ENCODE data around the gene PCSK1. TPM values are rescaled to one million over a fixed set of nuclear protein-coding genes. Genes with fewer than 3 reads are reported as not detected.

PCSK1 gene
- total RNA-seq, 1 donor from 2014 or later = not detected

DNA sequence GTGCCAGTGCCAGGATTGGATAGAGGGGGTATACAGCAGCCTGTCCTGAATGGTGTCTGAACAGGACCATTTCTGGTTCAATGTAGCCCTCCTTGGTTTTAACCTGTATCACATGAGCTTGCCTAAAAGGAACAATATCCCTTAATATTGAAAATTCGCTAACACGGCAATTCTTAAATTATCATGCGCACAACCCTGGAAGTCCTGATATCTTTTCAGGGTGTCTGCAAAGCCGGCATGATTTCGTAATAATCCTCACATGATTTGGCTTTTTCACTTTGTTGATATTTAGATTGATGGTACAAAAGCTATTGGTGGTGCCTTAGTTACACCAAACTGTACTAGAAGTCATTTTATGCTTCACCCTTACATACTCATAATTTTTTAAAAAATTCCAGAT lies 53.2 kb downstream of the PCSK1 start:
- Mint-ChIP-seq H3K9me3 (ENCODE audit: unreplicated experiment) (no peaks in the 10 kb centered on the region), H3K36me3 (ENCODE audit: unreplicated experiment) (no peaks in the 10 kb centered on the region), H3K4me3 (ENCODE audit: unreplicated experiment) (no peak overlapping the region), H3K27me3 (ENCODE audit: unreplicated experiment) (peaks cover 9% of the 10 kb centered on the region), H3K27ac (ENCODE audit: unreplicated experiment) (no peak overlapping the region), H3K4me1 (ENCODE audit: unreplicated experiment) (peaks cover 10% of the 10 kb centered on the region)
- DNase-seq (ENCODE audit: extremely low spot score, unreplicated experiment) = no peak
- TF ChIP-seq, protein P1, sequence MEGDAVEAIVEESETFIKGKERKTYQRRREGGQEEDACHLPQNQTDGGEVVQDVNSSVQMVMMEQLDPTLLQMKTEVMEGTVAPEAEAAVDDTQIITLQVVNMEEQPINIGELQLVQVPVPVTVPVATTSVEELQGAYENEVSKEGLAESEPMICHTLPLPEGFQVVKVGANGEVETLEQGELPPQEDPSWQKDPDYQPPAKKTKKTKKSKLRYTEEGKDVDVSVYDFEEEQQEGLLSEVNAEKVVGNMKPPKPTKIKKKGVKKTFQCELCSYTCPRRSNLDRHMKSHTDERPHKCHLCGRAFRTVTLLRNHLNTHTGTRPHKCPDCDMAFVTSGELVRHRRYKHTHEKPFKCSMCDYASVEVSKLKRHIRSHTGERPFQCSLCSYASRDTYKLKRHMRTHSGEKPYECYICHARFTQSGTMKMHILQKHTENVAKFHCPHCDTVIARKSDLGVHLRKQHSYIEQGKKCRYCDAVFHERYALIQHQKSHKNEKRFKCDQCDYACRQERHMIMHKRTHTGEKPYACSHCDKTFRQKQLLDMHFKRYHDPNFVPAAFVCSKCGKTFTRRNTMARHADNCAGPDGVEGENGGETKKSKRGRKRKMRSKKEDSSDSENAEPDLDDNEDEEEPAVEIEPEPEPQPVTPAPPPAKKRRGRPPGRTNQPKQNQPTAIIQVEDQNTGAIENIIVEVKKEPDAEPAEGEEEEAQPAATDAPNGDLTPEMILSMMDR (IDR thresholded peaks at IDR 0.05) = no peak

DNA sequence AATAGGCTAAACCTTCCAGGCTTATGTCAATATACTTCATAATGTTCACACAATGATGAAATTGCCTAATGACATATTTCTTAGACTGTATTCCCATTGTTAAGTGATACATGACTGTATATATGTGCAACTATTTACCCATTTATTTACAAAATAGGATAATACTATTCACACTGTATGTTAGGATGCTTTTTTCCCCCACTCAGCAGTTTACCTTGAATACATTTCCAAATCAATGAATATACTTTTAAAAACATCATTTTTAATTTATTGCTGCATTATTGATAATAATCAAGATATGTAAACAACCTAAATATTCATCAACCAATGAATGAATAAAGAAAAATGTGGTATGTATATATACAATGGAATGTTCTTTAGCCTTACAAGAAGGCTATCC lies 55.5 kb downstream of the PCSK1 start:
- H3K9me3 Mint-ChIP-seq (ENCODE audit: unreplicated experiment) = no peaks in the 10 kb centered on the region

DNA sequence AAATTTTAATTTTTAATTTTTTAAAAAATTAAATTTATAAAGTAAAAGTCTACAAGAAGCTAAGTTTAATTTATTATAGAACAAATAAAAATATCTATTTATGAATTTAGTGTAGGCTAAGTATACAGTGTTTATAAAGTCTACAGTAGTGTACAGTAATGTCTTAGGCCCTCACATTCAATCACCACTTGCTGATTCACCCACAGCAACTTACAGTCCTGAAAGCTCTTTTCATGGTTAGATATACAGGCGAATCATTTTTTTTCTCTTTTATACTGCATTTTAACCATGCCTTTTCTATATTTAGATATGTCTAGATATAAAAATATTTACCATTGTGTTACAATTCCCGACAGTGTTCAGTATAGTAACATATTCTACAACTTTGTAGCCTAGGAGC lies 55.9 kb downstream of the PCSK1 start:
- Mint-ChIP-seq H3K36me3 (ENCODE audit: unreplicated experiment) (no peaks in the 10 kb centered on the region), H3K4me1 (ENCODE audit: unreplicated experiment) (no peaks in the 10 kb centered on the region), H3K9me3 (ENCODE audit: unreplicated experiment) (no peaks in the 10 kb centered on the region), H3K27me3 (ENCODE audit: unreplicated experiment) (peaks cover 35% of the 10 kb centered on the region), H3K27ac (ENCODE audit: unreplicated experiment) (no peak overlapping the region), H3K4me3 (ENCODE audit: unreplicated experiment) (no peak overlapping the region)
- TF ChIP-seq, protein P1 (IDR thresholded peaks at IDR 0.05) = no peak
- DNase-seq (ENCODE audit: extremely low spot score, unreplicated experiment) = no peak

More for the DNA sequence above, 55.5 kb downstream of the PCSK1 start:
- TF ChIP-seq, protein P1 (IDR thresholded peaks at IDR 0.05) = no peak
- H3K4me3 Mint-ChIP-seq (ENCODE audit: unreplicated experiment) = no peak overlapping the region
- H3K36me3 Mint-ChIP-seq (ENCODE audit: unreplicated experiment) = no peaks in the 10 kb centered on the region
- H3K4me1 Mint-ChIP-seq (ENCODE audit: unreplicated experiment) = no peaks in the 10 kb centered on the region
- H3K27me3 Mint-ChIP-seq (ENCODE audit: unreplicated experiment) = peaks cover 31% of the 10 kb centered on the region
- no peak overlapping the region for H3K27ac Mint-ChIP-seq (ENCODE audit: unreplicated experiment)
- DNase-seq (ENCODE audit: extremely low spot score, unreplicated experiment) = no peak

DNA sequence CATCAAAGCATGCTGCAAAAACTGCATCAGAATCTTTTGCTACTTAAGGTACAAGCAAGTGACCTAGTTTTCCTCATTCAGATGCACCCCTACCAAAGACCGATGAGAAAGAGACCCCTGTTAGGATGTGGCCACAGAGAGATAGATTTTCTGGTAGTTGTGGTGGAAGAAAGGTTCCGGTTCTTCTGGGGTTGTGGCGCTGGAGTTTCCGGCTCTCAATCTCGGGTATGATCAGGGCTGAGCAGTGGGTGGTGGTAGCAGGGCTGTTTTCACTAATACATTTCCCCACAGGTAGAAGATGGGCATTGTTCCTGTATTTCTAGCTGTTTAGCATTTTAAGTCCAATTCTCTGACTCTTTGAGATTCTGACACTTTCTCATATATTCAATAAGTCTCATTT lies 58.4 kb downstream of the PCSK1 start:
- Mint-ChIP-seq H3K9me3 (ENCODE audit: unreplicated experiment) (no peaks in the 10 kb centered on the region), H3K36me3 (ENCODE audit: unreplicated experiment) (peaks cover 2% of the 10 kb centered on the region), H3K4me1 (ENCODE audit: unreplicated experiment) (no peaks in the 10 kb centered on the region), H3K27me3 (ENCODE audit: unreplicated experiment) (peaks cover 42% of the 10 kb centered on the region), H3K4me3 (ENCODE audit: unreplicated experiment) (no peak overlapping the region), H3K27ac (ENCODE audit: unreplicated experiment) (no peak overlapping the region)
- no peak for DNase-seq (ENCODE audit: extremely low spot score, unreplicated experiment)
- TF ChIP-seq, protein P1 (IDR thresholded peaks at IDR 0.05) = no peak

DNA sequence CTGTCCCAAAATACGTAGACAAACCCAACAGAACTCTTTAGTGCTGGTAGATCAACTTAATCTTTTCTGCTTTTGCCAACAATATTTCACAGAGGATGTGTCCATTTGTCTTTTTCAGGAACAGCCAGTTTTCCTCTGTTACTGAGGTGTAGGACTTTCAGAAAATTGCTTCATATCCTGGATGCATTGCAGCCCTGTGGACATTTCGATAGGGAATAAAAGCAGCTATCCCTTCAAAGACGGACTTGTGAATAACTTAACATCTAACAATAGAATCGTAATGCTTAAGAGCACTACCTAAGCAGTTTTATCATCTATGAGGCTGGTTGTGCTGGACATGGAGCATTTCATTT lies 59.7 kb downstream of the PCSK1 start:
- TF ChIP-seq, protein P1 (IDR thresholded peaks at IDR 0.05) = no peak
- H3K4me1 Mint-ChIP-seq (ENCODE audit: unreplicated experiment) = no peaks in the 10 kb centered on the region
- no peak overlapping the region for H3K4me3 Mint-ChIP-seq (ENCODE audit: unreplicated experiment)
- peaks cover 2% of the 10 kb centered on the region for H3K36me3 Mint-ChIP-seq (ENCODE audit: unreplicated experiment)
- H3K27ac Mint-ChIP-seq (ENCODE audit: unreplicated experiment) = no peak overlapping the region
- H3K9me3 Mint-ChIP-seq (ENCODE audit: unreplicated experiment) = no peaks in the 10 kb centered on the region
- H3K27me3 Mint-ChIP-seq (ENCODE audit: unreplicated experiment) = peaks cover 52% of the 10 kb centered on the region
- no peak for DNase-seq (ENCODE audit: extremely low spot score, unreplicated experiment)

Data from osteocyte (in vitro differentiated cells).